ENCODE data around the gene SLC25A22.
A peak's percentile ranks its signal among the peaks of the same experiment; 100 is the strongest.

Gene SLC25A22

DNA sequence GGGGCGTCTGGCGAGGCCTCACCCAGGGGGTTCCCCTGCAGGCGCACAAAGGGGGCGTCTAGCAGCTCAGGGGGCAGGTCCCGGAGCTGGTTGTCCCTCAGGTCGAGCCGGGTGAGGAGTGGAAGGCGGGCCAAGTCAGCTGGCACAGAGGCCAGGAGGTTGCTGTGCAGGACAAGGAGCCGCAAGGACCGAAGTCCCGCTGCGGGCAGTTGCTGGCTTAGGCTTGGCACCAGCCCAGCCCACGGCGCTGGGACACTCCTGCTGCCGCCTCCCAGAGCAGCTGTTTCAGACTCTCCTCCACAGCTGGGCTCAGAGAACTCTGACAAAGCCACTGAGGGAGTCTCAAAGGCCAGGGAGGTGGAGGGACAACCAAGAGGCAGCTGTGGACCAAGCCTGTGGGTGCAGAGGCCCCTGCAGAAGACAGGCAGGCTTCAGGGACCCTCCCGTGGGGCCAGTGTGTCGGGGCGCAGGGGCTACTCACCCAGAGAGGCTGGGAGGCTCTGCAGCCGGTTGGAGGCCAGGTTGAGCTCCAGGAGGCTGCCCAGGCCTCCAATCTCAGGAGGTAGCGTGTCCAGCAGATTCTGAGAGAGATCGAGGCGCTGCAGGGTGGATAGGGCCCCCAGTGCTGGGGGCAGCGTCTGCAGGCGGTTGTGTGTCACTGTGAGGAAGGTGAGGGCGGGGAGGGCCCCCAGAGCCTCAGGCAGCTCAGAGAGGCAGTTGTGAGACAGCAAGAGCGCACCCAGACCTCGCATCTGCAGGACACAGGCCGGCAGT lies 4.8 kb upstream of the SLC25A22 start:
- no peak for DNase-seq

GRCh38 chr11:802018-802617 lies 4.0 kb upstream of the SLC25A22 start:
- no peak for DNase-seq

GRCh38 chr11:801097-801780 lies 3.2 kb upstream of the SLC25A22 start:
- DNase-seq = no peak

- no peak for DNase-seq
Observed at GRCh38 chr11:800473-800872, 2.4 kb upstream of the SLC25A22 start.

DNA sequence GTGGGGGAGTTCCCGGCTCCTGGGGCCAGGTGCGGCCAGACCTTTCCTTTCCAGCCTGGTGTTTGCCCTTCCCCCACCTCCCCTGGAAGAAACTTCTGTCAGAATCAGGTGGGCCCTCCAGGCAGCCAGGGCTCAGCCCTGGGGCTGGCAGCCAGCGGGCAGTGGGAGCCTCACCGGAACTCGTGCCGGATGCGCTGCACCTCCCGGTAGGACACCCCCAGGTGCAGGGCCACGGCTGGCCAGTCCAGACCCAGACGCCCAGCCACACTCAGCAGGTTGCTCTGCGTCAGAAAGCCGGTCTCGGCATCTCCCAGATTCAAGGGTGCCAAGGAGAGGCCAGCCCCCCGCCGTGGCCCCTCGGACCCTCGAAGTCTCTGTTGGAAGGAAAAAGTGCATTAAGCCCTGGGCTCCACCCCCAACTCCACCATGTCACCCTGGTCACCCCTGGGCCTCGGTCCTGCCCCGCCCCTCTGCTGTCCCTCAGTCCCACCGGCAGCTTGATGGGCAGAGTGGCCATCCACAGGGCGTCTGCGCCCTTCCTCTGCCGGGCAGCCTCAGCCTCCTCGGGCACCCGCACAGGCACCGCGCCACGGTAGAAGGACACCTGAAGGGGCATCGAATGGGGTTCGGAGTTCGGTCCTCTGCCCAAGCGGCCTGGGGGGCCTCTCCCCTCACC lies 1.7 kb upstream of the SLC25A22 start:
- no peak for DNase-seq

DNA sequence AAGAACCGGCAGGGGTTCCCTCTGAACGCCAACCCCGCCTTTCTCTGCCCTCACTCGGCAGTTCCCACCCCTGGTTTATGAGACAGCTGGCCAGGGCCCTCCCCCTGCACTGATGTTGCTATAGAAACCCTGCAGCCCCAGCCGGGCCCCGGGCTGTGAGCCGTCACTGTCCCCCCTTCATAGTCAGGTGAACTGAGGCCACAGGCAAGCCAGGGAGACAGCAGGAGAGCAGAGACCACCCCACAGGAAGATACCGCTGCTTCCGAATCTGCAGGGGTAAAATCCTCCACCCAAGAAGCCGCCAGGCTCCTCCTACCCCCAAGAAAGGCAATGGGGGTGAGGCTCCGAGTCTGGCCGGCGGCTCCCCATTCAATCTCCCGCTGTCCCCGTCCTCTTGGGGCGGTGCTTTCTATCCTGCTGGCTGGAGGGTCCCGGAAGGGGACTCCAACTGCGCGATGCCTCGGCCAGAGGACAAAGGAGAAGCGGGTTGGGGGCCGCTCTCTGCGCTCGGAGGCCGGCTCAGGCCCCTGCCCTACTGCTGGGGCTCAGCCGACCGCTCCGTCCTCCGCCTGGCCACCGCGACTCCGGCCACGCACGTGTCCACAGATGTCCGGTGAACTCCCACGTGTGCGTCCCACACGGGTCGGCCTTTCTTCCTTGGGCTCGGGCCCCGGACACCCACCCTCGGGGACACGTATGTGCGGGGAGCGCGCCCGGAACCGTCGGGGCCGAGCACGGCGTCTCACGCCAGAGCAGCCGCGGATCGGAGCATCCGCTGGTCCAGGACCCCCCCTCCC lies 587 bp downstream of the SLC25A22 start:
- DNase-seq = peak; percentile 56

DNA sequence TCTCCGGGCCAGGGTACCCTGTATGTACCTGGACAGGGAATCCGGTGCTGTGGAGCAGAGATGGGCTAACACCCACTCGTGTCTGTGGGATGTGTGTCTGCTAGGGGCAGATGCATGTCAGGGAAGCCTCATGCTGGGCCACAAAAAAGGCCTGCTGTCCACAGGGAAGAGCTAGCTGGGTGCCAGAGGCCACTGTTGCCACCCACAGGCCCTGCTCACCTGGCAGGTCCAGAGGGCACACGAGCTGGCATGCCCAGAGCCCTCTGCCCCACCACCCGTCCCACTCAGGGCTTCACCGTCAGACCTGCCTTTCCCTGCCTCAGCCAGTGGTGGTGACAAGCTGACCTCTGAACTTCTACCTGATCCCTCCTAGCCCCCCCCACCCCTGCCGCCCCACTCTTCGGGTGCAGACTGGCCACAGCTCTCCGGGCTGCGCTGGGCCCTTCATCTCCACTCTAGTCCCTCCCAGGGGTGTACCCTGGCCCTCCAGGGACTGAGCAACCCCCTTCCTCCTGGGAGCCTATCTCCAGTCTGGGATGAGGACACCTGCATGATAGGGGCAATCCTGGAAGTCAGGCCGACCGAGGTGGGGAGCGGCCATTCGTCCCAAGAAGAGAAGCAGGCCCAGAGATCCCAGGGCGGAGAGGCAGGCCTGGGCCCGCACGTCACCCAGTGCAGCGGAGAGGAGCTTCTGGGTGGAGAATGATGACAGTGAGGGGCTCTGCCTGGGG lies 1.4 kb downstream of the SLC25A22 start:
- no peak for DNase-seq

GRCh38 chr11:795634-796564 lies 2.2 kb downstream of the SLC25A22 start:
- DNase-seq = no peak

DNA sequence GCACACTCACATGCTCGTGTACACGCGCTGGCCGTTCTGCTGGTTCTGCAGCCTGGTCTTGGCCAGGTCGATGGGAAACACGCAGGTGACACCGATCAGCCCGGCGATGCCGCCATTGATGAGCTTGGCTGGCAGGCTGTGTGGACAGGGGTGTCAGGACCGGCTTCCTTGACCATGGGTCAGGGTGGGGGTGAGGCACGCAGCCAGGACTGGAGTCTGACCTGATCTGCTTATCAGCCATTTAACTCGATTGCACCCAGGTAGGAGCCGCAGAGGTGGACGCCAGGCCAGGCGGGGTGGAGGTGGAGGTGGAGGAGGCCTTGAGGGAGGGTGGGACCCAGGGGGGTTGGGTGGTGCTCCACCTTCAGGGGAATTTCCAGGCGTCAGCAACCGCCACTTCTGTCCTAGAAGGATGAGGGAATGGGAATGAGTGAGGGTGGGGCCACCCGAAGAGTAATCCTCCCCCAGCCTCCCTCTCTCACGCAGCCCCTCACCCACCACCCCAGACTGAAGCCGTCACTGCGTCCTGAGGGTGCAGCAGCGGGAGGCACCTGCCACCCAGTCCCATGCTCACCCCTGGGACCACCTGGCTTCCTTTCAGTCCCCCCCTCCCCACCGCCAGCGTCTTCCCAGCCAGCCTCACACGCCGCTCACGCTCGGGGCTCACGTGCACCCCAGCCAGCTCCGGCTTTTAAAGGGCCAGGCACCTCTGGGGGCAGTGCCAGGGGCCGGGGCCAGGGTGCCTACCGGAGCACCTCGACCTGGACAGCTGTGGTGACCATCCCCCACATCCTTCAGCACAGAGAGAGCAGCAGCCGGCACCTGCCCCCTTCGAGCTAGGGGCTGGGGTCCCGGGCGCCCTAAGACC lies 3.1 kb downstream of the SLC25A22 start:
- DNase-seq = no peak

DNA sequence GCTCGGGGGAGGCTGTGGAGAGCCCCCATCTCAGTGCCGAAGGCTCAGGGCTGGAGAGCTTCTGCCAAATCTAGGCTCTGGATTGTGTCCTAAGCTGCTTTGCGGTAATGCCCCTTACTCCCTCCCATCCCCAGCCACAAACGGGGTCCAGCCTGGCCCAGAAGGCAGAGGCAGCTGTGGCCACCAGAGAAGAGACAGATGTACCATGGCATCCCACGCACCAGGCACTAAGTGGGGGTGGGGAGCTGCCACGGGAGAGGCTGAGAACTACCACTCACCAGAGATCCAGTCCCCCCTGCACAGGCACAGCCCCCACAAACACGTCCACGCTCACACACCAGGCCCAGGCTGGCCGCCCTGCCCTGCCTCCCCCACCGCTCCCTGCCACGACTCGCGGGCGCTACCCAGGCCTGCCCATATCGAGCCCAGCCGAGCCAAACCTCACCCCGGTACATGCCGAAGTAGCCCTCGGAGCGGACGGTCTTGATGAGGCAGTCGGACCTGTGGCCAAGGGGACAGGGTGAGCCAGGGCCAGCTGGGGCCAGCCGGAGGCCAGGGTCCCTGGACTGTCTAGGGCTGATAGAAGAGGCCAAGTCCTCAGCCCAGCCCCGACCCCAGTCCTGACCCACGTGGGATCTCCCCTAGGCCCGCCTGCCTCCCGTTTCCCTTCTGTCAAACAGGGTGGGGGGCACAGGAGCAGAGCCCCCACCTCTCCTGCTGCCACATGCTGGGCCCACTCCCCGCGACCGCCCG lies 3.9 kb downstream of the SLC25A22 start:
- DNase-seq = no peak

GRCh38 chr11:793556-793955 lies 4.5 kb downstream of the SLC25A22 start:
- no peak for DNase-seq

DNA sequence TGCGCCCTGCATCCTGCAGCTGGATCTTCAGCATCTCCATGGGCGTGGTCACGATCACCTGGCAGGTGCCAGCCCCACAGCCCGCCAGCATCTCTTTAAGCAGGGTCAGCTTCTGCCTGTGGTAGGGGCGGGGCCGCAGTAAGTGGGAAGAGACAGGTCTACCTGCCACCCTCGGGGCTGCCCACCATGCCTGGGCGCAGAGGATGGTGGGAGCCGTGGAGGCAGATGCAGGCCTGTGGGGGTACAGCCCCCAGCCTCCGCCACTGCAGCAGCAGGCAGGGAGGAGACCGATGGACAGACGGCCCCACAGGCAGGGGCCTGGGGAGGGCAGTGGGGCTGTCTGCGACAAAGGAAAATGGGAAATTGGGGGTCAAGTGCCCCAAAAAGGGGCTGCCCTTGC lies 5.2 kb downstream of the SLC25A22 start:
- DNase-seq = no peak

GRCh38 chr11:792535-792821 lies 5.6 kb downstream of the SLC25A22 start:
- no peak for DNase-seq

DNA sequence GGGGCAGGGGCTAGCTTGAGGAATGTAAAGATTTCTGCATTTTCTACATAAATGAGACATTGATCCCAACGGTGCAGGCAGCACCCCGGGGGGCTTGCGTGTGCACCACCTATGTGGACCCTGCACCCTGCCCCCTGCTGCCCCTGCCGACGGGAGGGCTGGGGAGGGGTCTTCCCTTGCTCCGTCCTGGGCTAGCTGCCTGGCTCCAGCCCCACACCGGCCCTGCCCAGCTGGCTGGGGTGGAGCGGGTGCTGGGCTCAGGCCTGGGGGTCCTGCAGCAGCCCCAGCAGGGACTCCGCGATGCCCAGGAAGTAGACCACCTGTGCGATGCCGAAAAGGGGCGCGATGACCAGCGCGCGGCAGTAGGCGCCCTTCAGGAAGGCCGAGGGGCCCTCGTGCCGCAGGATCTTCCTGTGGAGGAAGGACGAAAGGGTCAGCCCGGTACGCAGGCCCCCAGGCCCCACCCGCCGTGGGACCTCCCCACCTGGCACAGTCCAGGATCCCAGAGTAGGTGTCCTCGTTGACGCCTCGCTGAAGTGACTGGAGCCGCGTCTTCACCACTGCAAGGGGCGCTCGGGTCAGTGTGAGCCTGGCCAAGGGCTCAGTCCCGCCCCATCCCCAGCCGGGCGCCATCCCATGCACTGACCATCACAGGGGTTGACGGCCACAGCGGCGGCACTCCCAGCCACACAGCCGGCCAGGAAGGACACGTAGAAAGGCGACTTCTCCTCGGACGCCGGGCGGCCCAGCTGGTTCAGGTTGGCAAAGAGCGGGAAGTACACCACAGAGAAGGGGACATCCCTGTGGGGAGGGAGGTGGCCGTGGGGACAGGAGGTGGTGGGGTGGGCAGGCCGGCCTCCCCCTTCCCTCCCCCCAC lies 6.2 kb downstream of the SLC25A22 start:
- no peak for DNase-seq

- no peak for DNase-seq
Observed at GRCh38 chr11:790721-791564, 7.1 kb downstream of the SLC25A22 start.

DNA sequence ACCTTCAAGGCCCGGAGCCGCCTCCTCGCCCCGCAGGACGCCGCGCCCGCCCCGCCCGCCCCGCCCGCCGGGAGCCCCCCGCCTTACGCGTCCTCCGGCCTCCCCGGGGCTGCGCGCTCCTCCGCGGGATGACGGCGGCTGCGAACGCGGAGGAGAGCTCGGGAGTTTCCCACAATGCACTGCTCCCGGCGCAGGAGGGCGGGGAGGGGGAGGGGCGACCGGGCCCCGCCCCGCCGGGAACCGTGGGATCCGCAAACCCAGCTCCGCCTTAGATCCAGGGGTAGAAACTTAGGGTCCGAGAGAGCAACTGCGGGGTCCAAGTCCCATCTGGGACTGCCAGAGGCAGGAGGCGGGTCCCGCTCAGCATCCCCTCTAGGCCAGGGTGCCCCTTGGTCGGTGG lies 8.1 kb downstream of the SLC25A22 start, which contains the start of gene CEND1:
CEND1 (minus strand) TSS at position 148 of the 400 bp plus-strand sequence. CDS start 1,514 bp downstream, outside the sequence.
- no peak for DNase-seq
